ENCODE results near the gene CLDN6.

Gene CLDN6

GRCh38 chr16:3015865-3016521, 2.0 kb downstream of the CLDN6 start:
- DNase-seq (ENCODE audit: extremely low spot score, insufficient read length, low read depth) (no peak), FAIRE-seq (no peak)

- DNase-seq (ENCODE audit: extremely low spot score, insufficient read length, low read depth) (no peak), FAIRE-seq (no peak)
Observed at GRCh38 chr16:3014971-3015370, 3.0 kb downstream of the CLDN6 start.

DNA sequence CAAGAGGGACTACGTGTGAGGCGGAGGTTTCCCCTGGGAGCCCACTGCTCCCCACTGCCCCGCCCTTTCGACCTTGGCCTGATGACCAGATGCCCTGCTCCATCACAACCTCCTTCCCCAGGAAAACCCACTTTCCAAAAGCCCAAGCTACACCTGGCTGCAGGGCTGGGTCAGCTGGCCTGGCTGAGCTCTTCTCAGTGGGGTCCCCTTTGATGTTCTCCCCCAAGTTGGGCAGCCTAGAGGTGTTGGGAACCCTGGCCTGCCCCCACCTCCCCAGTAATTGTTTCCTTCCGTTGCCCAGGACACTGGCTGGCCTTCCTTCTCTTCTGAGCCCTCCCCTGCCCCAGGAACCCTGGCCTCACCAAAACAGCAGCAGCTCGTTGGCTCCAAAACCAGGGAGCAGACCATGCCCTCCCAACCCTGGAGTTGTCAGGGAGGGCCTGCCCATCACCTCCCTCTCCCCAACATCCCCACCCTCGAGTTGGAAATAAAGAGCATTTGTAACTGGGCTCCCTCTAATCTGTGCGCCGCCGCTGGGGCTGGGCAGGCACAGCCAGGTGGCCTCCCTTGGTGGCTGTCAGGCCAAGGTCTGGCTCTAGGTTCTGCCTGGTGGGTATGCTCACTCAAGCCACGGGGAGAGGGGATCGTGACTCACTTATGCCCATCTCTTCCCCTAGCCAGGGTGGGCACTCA, 3.8 kb downstream of the CLDN6 start:
- FAIRE-seq (no peak), DNase-seq (ENCODE audit: extremely low spot score, insufficient read length, low read depth) (no peak)

- no peak for DNase-seq (ENCODE audit: extremely low spot score, insufficient read length, low read depth)
- FAIRE-seq = no peak
Observed at GRCh38 chr16:3013491-3013951, 4.5 kb downstream of the CLDN6 start.

- DNase-seq (ENCODE audit: extremely low spot score, insufficient read length, low read depth) = no peak
- no peak for FAIRE-seq
Observed at GRCh38 chr16:3012828-3013420, 5.1 kb downstream of the CLDN6 start, which contains the start of gene CLDN9. Gene CLDN9 (plus strand): TSS chr16:3012923. CDS start chr16:3013363, 440 bp downstream.

- FAIRE-seq (no peak), DNase-seq (ENCODE audit: extremely low spot score, insufficient read length, low read depth) (no peak)
Observed at GRCh38 chr16:3012246-3012645, 5.7 kb downstream of the CLDN6 start.

DNA sequence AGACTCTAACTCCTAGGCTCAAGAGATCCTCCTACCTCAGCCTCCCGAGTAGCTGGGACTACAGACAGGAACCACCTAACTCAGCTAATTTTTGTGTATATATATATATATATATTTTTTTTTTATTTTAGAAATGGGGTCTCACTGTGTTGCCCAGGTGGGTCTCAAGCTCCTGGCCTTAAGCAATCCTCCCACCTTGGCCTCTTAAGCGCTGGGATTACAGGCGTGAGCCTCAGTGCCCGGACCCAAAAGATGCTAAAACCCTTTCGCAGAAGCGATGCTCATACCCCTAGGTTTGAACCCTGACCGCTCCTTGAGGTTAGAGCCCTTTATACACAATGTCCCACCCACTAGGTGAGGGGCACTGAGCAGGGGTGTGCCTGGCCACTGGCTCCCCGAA, 7.5 kb downstream of the CLDN6 start:
- no peak for FAIRE-seq
- DNase-seq (ENCODE audit: extremely low spot score, insufficient read length, low read depth) = no peak

DNA sequence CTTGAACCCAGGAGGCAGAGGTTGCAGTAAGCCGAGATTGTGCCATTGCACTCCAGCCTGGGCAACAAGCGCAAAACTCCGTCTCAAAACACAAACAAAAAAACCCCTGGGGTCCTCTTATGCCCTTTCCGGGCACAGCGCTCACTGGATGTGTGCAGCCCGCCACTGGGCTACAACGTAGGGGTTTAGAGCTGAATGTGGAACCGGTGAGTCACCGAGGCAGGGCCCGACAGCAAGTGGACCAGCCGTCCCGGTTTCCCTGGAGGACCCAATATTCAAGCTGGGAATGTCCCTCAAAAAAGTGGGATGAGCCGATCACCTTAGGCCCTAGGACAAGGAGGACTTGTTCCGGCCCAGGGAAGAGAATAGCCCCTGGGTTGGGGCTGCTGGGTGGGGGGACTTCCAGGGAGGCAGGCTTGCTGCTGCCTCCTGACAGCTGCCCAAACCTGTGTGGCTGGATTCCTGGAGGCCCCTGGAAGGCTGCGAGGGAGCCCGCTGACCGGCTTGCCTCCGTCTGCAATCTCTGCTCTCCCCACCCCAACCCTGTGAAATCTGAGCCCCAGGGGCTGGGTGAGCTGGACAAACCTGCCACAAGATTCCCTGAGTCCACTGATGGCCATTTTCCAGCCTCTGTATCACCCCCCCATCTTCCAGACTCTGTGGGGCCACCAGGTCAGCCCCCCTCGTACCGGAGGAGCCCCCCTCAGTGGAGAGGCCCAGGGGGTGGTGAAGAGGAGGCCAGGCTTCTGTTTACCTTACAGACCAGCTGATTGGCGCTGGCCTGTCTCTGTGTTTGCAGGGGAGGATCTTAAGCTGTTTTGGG, 8.2 kb downstream of the CLDN6 start:
- DNase-seq (ENCODE audit: extremely low spot score, insufficient read length, low read depth) (no peak), FAIRE-seq (no peak)

GRCh38 chr16:3008690-3009037, 9.3 kb downstream of the CLDN6 start:
- no peak for DNase-seq (ENCODE audit: extremely low spot score, insufficient read length, low read depth)

GRCh38 chr16:3007957-3008689, 9.9 kb downstream of the CLDN6 start:
- FAIRE-seq (no peak), DNase-seq (ENCODE audit: extremely low spot score, insufficient read length, low read depth) (no peak)

More at GRCh38 chr16:3008690-3009037, 9.3 kb downstream of the CLDN6 start:
- FAIRE-seq = no peak

DNA sequence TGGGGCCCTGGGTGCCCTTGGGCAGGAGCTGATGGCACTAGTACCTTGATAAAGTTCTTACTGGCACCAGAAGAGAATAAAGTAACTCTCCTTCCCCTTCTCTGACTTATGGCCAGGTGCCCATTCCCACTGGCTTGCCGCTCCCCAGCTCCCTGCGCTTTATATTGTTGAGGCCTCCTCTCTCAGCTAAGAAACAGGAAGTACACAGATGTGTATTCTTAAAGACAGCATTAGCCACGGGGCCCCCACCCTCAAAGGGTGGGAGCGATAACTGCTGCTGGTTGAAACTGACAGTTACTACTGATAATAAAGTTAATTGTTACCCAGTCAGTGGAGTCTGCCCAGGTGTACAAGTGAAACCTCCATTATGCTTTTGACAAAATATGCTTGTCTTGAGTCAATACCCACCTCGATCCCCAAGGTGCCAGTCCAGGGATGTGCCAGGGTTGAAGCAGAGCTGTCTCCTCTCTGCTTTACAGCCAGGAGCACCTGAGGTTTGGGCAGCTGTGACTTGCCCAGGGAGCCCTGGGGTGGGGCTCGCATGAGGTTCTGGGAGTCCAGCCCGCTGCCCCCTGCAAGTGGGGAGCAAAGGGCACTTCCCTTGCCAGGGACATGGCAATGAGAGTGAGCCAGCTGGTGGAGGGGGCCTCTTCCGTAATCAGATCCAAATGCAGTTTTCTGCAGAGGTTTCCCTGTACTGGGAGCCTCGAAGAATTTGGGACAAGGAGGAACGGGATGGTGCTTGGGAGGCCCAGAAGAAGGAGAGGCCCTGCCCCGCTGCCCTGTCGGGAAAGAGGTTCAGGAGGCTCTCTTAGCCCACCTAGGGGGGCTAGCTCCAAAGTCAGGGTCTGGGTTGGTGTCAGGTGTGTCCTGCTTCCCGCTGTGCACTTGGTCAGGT, 10.7 kb downstream of the CLDN6 start:
- FAIRE-seq (peak; percentile 67), DNase-seq (ENCODE audit: extremely low spot score, insufficient read length, low read depth) (no peak)

DNA sequence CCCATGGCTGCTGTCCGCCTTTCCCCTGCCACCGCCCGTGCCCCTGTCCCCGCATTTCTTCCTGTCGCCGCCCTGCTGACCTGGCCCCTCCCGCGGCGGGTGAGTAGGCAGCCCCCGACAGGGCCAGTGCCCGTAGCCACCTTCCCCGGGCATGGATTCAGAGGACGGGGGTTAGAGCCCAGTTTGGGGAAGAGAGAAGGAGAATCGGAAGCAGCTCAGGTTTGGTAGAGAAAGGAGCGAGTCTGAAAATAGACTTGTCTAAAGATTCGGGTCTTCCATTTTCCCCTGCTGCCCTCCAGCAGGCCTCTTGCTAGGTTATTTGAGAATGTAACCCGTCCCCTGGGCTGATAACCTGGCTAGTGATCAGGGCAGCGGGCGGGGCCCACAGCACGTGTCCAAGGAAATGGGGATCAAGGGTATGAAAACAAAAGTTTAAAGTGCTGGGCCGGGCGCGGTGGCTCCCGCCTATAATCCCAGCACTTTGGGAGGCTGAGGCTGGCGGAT, 13.2 kb downstream of the CLDN6 start:
- no peak for FAIRE-seq

DNA sequence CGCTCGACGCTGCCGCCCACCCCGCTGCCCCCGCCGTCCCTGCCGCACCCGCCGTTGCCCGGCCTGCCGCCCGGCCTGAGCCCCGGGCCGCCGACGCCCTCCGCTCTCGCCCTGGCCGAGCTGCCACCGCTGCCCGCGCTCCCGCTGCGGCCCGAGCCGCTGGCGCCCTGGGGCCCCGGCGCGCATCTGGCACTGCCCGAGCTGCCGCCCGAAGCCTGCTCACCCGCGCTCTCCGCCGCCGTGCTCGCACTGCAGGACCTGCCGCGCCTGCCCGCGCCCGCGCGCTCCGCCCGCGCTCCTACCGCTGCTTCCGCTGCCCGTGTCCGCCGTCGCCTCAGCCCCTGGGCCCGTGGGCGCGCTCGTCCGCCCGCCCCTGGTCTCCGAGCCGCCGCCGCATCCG, 13.7 kb downstream of the CLDN6 start:
- FAIRE-seq (no peak), DNase-seq (ENCODE audit: extremely low spot score, insufficient read length, low read depth) (no peak)

More for the DNA sequence above, 13.2 kb downstream of the CLDN6 start:
- DNase-seq (ENCODE audit: extremely low spot score, insufficient read length, low read depth) = no peak

DNA sequence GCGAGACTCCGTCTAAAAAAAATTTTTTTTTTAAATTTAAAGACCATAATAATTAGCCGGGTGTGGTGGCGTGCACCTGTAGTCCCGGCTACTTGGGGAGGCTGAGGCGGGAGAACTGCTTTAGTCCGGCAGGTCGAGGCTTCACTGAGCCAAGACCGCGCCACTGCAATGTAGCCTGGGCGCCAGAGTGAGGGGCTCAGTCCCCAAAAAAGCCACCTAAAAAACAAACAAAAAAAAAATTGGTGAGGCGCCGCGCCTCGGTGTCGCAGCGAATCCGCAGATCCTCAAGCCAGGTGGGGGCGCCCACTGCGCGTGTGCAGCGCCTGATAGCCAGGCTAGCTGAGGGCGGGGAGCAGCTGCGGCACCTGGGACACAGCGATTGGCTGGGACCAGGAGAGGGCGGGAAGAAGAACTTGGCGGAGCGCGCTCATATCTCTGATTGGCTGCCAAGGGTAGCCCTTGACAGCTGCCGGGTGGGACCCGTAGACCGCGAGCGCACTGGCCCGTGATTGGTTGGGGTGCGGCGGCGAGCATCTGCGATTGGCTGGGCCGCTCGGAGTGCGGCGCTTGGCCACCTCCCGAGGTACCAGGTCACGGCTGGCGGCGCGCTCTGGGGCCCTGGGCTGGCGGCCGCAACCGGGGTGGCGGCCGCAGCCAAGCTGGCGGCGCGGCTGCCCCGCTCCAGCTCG, 14.3 kb downstream of the CLDN6 start:
- peak; percentile 99 for FAIRE-seq
- peak; percentile 99 for DNase-seq (ENCODE audit: extremely low spot score, insufficient read length, low read depth)

DNA sequence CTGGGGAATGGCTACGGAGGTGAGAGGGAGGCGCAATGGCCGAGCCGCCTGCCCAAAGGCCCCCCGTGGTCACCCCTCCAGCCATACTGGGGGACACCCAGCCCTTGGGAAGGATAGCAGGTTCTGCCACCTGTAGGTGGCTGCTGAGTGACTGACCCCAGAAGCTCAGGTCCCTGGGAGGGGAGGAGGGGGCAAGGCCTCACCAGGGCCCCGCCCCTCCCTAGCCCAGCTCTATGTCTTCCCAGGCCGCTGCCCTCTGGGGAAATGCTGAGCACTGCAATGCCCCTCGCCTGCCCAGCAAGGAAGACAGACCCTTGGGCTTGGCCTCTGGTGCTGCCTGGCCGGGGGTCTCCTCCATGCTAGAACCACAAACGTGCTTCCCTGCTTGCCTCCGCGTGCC, 16.7 kb downstream of the CLDN6 start:
- FAIRE-seq (no peak), DNase-seq (ENCODE audit: extremely low spot score, insufficient read length, low read depth) (no peak)

- no peak for DNase-seq (ENCODE audit: extremely low spot score, insufficient read length, low read depth)
- no peak for FAIRE-seq
Observed at GRCh38 chr16:3000540-3000939, 17.4 kb downstream of the CLDN6 start.

DNA sequence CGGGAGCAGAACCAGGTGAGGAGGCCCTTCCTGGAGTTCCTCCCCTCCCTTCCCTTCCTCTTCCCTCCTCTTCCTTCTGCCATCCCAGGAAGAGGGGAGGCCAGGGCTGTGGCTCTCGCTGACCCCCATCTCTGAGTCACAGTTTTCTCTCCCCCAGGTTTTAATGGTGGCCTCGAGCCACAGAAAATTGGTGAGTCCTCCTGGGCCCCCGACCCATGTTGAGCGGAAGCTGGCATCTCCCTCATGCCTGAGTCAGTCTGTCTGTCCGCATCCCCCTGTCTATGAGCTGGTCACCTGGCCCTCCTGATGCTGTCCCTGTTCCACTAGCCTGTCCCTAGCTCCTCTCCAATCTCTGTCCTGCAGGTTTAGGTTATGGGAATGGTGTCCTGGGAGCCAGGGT, 18.1 kb downstream of the CLDN6 start:
- DNase-seq (ENCODE audit: extremely low spot score, insufficient read length, low read depth) (no peak), FAIRE-seq (no peak)

- DNase-seq (ENCODE audit: extremely low spot score, insufficient read length, low read depth) = no peak
- no peak for FAIRE-seq
Observed at GRCh38 chr16:2996298-2996697, 21.7 kb downstream of the CLDN6 start.

Data from GM18507 (cell line).